ENCODE measurements around the gene PEPD.

The PEPD gene

GRCh38 chr19:33545217-33545981 is 23.8 kb upstream of the PEPD start:
- no peak for DNase-seq

- no peak for DNase-seq
Measured at GRCh38 chr19:33535226-33535625, 13.6 kb upstream of the PEPD start.

GRCh38 chr19:33532859-33533460 is 11.4 kb upstream of the PEPD start:
- DNase-seq: no peak

GRCh38 chr19:33530842-33531241 is 9.3 kb upstream of the PEPD start:
- DNase-seq: no peak

GRCh38 chr19:33530296-33530695 is 8.7 kb upstream of the PEPD start:
- no peak for DNase-seq

- DNase-seq: no peak
Measured at GRCh38 chr19:33529094-33529676, 7.6 kb upstream of the PEPD start.

- DNase-seq: no peak
Measured at GRCh38 chr19:33528404-33528803, 6.8 kb upstream of the PEPD start.

- no peak for DNase-seq
Measured at GRCh38 chr19:33527125-33527524, 5.5 kb upstream of the PEPD start.

- DNase-seq: no peak
Measured at GRCh38 chr19:33524024-33524664, 2.6 kb upstream of the PEPD start.

- DNase-seq: no peak
Measured at GRCh38 chr19:33523167-33523566, 1.6 kb upstream of the PEPD start.

- DNase-seq: no peak
Measured at GRCh38 chr19:33522371-33522662, 726 bp upstream of the PEPD start.

- DNase-seq: no peak
Measured at GRCh38 chr19:33520844-33521479, 629 bp downstream of the PEPD start.

- no peak for DNase-seq
Measured at GRCh38 chr19:33520048-33520643, 1.4 kb downstream of the PEPD start.

- DNase-seq: no peak
Measured at GRCh38 chr19:33519416-33519815, 2.2 kb downstream of the PEPD start.

- DNase-seq: no peak
Measured at GRCh38 chr19:33518541-33518940, 3.0 kb downstream of the PEPD start.

GRCh38 chr19:33517922-33518321 is 3.7 kb downstream of the PEPD start:
- DNase-seq: no peak

GRCh38 chr19:33515921-33516320 is 5.7 kb downstream of the PEPD start:
- no peak for DNase-seq

GRCh38 chr19:33514885-33515551 is 6.6 kb downstream of the PEPD start:
- no peak for DNase-seq

- DNase-seq: no peak
Measured at GRCh38 chr19:33513424-33513823, 8.2 kb downstream of the PEPD start.

GRCh38 chr19:33512580-33513137 is 8.9 kb downstream of the PEPD start:
- no peak for DNase-seq

GRCh38 chr19:33512021-33512420 is 9.6 kb downstream of the PEPD start:
- DNase-seq: no peak

- DNase-seq: no peak
Measured at GRCh38 chr19:33511346-33511745, 10.2 kb downstream of the PEPD start.

All from amniotic stem cell (primary cell).